ENCODE data around the gene NPHP4. TPM values are rescaled to one million over a fixed set of nuclear protein-coding genes. Genes with fewer than 3 reads are reported as not detected.

Gene NPHP4
- total RNA-seq, 1 donor from 2014 or later, result 33.2 TPM

GRCh38 chr1:5863238-5863637, 129.0 kb downstream of the NPHP4 start:
- H3K4me1 Mint-ChIP-seq, result peaks cover 6% of the 10 kb centered on the region
- no peaks in the 10 kb centered on the region for H3K27me3 Mint-ChIP-seq (ENCODE audit: low read depth)
- H3K4me3 Mint-ChIP-seq, result no peak overlapping the region
- H3K36me3 Mint-ChIP-seq (ENCODE audit: low read depth), result peaks cover 3% of the 10 kb centered on the region
- TF ChIP-seq, protein P1, sequence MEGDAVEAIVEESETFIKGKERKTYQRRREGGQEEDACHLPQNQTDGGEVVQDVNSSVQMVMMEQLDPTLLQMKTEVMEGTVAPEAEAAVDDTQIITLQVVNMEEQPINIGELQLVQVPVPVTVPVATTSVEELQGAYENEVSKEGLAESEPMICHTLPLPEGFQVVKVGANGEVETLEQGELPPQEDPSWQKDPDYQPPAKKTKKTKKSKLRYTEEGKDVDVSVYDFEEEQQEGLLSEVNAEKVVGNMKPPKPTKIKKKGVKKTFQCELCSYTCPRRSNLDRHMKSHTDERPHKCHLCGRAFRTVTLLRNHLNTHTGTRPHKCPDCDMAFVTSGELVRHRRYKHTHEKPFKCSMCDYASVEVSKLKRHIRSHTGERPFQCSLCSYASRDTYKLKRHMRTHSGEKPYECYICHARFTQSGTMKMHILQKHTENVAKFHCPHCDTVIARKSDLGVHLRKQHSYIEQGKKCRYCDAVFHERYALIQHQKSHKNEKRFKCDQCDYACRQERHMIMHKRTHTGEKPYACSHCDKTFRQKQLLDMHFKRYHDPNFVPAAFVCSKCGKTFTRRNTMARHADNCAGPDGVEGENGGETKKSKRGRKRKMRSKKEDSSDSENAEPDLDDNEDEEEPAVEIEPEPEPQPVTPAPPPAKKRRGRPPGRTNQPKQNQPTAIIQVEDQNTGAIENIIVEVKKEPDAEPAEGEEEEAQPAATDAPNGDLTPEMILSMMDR (conservative IDR thresholded peaks at IDR 0.05), result no peak
- no peak for DNase-seq (ENCODE audit: low read depth, low spot score)
- H3K27ac Mint-ChIP-seq (ENCODE audit: unreplicated experiment), result no peak overlapping the region
- H3K9me3 Mint-ChIP-seq, result no peaks in the 10 kb centered on the region

DNA sequence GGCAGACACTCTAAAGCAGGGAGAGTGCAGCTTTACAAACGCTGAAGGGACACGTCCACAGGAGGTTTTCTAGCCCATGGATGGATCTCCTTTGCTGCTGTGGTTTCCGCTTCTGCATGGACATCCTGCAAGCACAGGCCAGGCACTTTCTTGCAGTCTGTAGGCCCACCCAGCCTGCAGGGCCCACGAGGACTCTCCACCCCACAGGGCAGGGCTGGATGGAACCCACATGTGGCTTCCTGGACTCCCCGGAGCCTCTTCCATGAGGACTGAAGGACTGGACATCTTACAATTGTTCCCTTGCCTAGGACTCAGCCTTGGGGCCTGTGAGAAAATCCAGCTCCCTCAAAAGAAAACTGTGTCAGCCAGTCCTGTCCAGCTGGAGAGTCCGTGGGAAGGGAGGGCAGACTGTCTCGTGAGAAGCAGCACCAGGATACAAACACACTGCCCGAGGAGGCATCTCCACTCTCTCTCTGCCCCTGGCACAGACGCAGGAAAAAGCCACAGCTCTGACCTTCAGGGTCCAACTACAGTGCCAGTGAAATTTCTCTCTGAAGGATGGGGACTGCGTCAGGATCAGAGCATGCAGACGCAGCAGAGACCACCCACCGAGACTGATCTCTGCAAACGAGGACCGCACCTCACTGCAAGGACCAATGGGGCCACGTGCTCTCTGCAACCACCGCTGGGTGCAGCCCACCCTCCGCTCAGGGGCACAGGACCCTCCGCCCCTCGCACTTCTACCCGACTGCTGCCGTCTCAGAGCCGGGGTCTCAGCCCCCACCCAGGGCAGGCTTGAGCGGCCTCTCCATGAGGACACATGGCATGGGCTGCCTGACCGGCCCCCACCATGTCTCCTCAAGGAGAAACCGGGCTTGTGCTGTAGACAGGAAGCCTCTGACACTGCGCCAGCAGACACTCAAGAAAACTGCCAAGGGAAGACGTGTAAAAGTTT, 130.1 kb downstream of the NPHP4 start:
- Mint-ChIP-seq H3K36me3 (ENCODE audit: low read depth) (peaks cover 3% of the 10 kb centered on the region), H3K9me3 (no peaks in the 10 kb centered on the region), H3K4me1 (peaks cover 6% of the 10 kb centered on the region), H3K27ac (ENCODE audit: unreplicated experiment) (no peak overlapping the region), H3K27me3 (ENCODE audit: low read depth) (no peaks in the 10 kb centered on the region), H3K4me3 (no peak overlapping the region)
- no peak for DNase-seq (ENCODE audit: low read depth, low spot score)
- TF ChIP-seq, protein P1 (conservative IDR thresholded peaks at IDR 0.05), result no peak

GRCh38 chr1:5860277-5860676, 131.9 kb downstream of the NPHP4 start:
- DNase-seq (ENCODE audit: low read depth, low spot score), result no peak
- peak overlapping the region; percentile 32 for H3K27ac Mint-ChIP-seq (ENCODE audit: unreplicated experiment)
- no peaks in the 10 kb centered on the region for H3K4me1 Mint-ChIP-seq
- TF ChIP-seq, protein P1 (conservative IDR thresholded peaks at IDR 0.05), result no peak
- H3K4me3 Mint-ChIP-seq, result no peak overlapping the region
- no peaks in the 10 kb centered on the region for H3K9me3 Mint-ChIP-seq
- peaks cover 3% of the 10 kb centered on the region for H3K36me3 Mint-ChIP-seq (ENCODE audit: low read depth)
- no peaks in the 10 kb centered on the region for H3K27me3 Mint-ChIP-seq (ENCODE audit: low read depth)

DNA sequence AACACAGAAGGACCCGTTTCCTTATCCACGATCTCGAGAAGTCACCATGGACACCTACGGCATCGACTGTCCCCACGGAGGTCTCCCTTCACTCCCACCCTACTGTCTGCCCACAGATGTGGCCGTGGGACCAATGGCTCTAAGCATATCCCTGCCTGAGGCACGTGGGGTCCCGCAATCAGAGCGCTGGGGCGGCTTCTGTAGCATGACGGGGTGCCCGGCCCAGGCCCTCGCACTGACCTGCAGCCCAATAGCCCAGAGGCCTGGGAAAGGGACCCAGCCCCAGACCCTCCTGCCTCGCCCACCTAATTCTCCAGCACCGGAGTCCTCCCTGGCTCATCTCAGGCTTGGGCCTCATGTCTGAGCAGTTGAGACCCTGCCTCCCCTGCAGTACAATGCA, 132.5 kb downstream of the NPHP4 start:
- Mint-ChIP-seq H3K27ac (ENCODE audit: unreplicated experiment) (peak overlapping the region; percentile 32), H3K36me3 (ENCODE audit: low read depth) (peaks cover 3% of the 10 kb centered on the region), H3K27me3 (ENCODE audit: low read depth) (no peaks in the 10 kb centered on the region), H3K4me3 (no peak overlapping the region), H3K9me3 (no peaks in the 10 kb centered on the region), H3K4me1 (no peaks in the 10 kb centered on the region)
- no peak for DNase-seq (ENCODE audit: low read depth, low spot score)
- TF ChIP-seq, protein P1 (conservative IDR thresholded peaks at IDR 0.05), result no peak

GRCh38 chr1:5858844-5859407, 133.3 kb downstream of the NPHP4 start:
- no peak overlapping the region for H3K4me3 Mint-ChIP-seq
- H3K27me3 Mint-ChIP-seq (ENCODE audit: low read depth), result no peaks in the 10 kb centered on the region
- peaks cover 3% of the 10 kb centered on the region for H3K36me3 Mint-ChIP-seq (ENCODE audit: low read depth)
- DNase-seq (ENCODE audit: low read depth, low spot score), result no peak
- H3K4me1 Mint-ChIP-seq, result peaks cover under 1% of the 10 kb centered on the region
- H3K27ac Mint-ChIP-seq (ENCODE audit: unreplicated experiment), result no peak overlapping the region
- TF ChIP-seq, protein P1 (conservative IDR thresholded peaks at IDR 0.05), result no peak
- no peaks in the 10 kb centered on the region for H3K9me3 Mint-ChIP-seq

Measured in neural crest cell (in vitro differentiated cells).